GM21786 (cell line): ENCODE measurements around the gene ZCCHC2.

Experiments used
- ATAC-seq: cut with Tn5 transposase; IDR thresholded peaks from one replicate; pipeline ENCODE4 v1.9.1; 2021; ENCODE audit not compliant: unreplicated experiment

Gene ZCCHC2

DNA sequence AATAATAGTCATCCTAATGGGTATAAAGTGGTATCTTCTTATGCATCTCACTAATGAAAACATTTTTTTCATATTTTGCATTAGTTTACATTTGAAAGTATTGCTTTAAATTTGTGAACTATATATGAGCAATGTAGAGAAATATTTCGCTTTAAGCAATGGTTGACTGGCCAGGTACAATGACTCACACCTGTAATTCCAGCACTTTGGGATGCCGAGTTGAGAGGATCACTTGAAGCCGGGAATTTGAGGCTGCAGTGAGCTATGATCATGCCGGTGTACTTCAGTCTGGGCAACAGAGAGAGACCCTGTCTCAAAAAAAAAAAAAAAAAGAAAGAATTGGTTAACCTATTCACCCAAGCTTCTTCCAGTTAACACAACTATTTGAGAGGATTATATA is 15.1 kb downstream of the ZCCHC2 start:
- ATAC-seq, result no peak

GRCh38 chr18:62538881-62539280 is 16.1 kb downstream of the ZCCHC2 start:
- no peak for ATAC-seq

DNA sequence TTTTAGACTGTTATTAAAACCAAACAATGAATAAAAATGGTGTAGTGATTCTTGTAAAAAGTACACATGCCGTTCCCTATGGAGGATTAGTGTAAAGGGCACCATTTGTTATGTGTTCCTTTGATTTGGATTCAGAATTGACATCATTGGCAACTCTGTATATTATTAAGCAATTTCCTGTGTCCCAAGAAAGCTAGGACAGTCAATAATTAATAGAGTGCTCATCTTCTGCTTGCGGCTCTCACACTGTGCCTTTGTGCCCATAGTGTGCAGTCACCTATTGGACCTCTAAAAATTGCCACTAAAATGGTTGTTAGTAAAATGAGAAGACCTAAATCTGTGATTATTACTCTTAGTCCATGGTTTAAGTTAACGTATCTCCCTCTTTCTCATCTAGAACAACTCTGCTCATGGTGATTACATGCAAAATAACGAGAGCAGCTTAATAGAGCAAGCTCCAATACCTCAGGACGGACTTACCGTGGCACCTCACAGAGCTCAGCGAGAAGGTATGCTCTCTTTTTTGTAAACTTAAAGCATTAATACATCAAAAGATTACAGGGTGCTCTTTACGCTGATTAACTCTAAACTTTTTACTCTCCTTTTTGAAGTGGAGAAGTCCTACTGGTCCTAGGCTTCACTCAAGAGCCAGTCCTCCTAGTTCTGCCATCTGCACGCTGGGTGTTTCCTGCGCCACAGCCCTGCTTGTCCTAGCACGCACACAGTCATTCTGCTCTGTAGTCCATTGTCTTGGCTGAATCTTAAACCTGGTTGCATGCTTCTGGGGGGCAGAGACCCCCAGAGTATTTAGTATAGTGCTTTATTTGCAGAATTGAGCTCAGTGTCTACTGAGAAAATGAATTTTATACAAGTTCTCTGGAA is 16.7 kb downstream of the ZCCHC2 start:
- no peak for ATAC-seq

GRCh38 chr18:62543021-62543420 is 20.2 kb downstream of the ZCCHC2 start:
- ATAC-seq, result no peak

DNA sequence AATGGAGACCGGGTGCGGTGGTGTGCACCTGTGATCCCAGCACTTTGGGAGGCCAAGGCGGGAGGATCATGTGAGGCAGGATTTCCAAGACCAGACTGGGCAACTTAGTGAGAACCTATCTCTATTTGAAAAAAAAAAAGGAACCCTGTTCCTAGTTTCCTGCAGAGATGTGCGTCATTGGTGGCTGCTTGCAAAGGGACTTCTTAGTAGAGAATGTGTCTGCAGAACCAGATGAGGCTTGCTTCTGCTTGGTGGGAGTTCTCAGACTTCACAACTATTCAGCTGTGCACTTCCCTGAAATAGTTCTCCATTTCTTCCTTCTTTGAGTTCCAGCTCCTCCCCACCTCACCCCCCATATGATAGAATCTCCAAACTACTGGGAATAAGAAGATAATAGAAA is 22.3 kb downstream of the ZCCHC2 start:
- no peak for ATAC-seq

GRCh38 chr18:62549755-62550154 is 26.9 kb downstream of the ZCCHC2 start:
- ATAC-seq, result no peak

DNA sequence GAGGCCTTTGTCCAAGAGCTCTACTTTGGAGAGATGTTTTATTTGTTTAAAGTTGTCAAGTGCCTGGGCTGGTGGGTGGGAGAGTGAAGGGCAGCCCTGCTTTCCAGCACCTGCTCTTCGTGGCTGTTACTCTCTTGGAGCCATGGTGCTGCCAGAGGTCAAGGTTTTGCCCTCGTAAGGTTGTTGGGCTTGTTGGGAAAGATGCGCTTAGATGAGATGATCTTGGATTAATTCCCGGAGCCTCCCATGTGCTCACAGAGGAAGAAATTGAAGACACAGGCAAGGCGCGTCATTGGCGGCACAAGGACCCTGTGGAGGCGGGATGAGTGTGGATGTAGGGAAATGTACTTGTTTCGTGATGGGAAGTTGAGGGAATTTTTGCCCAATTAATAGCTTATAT is 27.9 kb downstream of the ZCCHC2 start:
- ATAC-seq, result no peak

GRCh38 chr18:62551972-62552513 is 29.2 kb downstream of the ZCCHC2 start:
- no peak for ATAC-seq

DNA sequence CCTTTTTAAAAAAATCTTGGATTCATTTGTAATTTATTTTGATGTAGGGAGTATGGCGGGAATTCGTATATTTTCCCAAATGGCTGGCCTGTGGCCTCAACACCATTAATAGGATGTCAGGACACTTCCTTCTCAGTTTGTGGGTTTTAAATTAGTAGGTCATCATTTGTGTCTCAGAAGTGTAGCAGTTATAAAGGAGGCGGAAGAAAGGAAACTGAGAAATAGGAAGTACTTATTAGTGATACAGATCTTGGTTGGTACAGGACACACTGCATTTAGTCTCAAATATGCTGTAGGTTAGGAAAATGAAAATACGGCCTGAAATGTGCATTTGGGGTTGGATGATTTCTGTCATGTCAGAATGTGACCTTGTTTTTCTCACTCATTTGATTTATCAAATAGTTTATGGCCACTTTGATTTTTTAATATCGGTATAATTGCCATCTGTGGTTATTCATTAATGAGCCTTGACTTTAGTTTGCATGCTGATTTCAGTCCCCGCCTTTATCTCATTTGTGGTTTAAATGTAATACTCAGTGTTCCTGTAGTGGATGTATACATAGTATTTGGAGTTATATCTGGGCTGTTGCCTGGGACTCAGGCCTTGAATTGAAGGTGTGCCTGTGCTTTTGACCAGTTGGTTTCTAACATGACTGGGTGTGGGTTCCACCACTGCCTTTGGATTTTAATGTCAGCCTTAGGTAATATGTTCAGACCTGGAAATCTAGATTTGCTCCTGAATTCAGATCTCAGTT is 31.4 kb downstream of the ZCCHC2 start:
- ATAC-seq, result no peak

- ATAC-seq, result no peak
These were observed 32.3 kb downstream of the ZCCHC2 start for GRCh38 chr18:62555135-62555534.

- no peak for ATAC-seq
These were observed 33.6 kb downstream of the ZCCHC2 start for GRCh38 chr18:62556397-62556796.

GRCh38 chr18:62558015-62558663 is 35.3 kb downstream of the ZCCHC2 start:
- ATAC-seq, result no peak

GRCh38 chr18:62564044-62564443 is 41.2 kb downstream of the ZCCHC2 start:
- no peak for ATAC-seq

DNA sequence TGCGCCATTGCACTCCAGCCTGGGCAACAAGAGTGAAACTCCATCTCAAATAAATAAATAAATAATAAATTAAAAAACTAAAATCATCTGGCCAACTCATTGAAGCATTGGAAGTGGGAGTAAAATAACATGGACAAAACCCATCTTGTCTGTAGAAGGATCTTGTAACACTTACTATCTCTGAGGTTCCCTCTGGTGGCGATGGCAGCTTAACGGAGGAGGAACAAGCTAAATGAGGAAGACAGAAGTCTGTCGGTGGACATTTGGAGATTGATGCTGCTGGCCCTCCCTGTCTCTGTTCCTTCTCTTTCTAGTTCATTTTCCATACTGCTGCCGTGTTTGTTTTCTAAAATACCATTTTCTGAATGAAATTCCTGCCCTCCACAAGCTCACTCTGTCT is 43.4 kb downstream of the ZCCHC2 start:
- ATAC-seq, result no peak

GRCh38 chr18:62566818-62567217 is 44.0 kb downstream of the ZCCHC2 start:
- ATAC-seq, result no peak

GRCh38 chr18:62569081-62569655 is 46.3 kb downstream of the ZCCHC2 start:
- ATAC-seq, result no peak

GRCh38 chr18:62571037-62571436 is 48.2 kb downstream of the ZCCHC2 start:
- no peak for ATAC-seq

DNA sequence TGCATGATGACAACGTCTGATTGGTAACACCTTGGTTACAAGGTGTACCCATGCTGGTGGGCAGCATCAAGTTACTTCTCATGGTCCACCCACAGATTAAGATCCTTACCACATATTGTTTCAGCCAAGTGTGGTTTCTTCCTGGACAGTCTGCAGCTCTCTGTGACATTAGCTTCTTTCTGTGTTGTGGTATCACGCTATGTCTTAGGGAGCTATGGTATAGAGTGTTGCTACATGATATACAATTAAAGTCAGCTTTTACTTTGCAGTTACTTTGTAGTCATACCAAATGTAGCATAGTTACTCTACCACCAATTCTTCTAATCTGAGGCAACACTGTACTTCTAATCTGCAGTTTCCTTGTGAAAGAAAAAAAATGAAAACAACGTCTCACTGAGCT is 48.8 kb downstream of the ZCCHC2 start:
- ATAC-seq, result no peak

GRCh38 chr18:62572456-62572855 is 49.6 kb downstream of the ZCCHC2 start:
- no peak for ATAC-seq

- no peak for ATAC-seq
These were observed 52.0 kb downstream of the ZCCHC2 start for GRCh38 chr18:62574776-62575175.

GRCh38 chr18:62576271-62576670 is 53.4 kb downstream of the ZCCHC2 start:
- no peak for ATAC-seq
